GM12878 (cell line): Measurements from ENCODE around the gene ANO4. TPM values are rescaled to one million over a fixed set of nuclear protein-coding genes. Genes with fewer than 3 reads are reported as not detected.

Experiments used
- ATAC-seq: fragments of 200-7000 bp; cut with Tn5 transposase; 3 replicates; pipeline ENCODE4 v1.9.1; 2020; ENCODE audit warnings: mild to moderate bottlenecking, moderate library complexity
- BruUV-seq: library from RNA; stranded (reverse); fragments of 400-500 nt; replicated peaks from 2 replicates; lab custom pipeline; 2021; lab: Mats Ljungman, UMichigan
- CTCF ChIA-PET: fragments of 300-600 bp; sonication (Branson Sonifier 250); formaldehyde crosslinking; extraction: SDS; loops from one replicate; lab custom pipeline; 2021; ENCODE audit warnings: inconsistent platforms; lab: Yijun Ruan, JAX
- POLR2A ChIA-PET: fragments of 350-600 bp; formaldehyde crosslinking; extraction: SDS; loops from one replicate; lab custom pipeline; 2021; ENCODE audit warnings: inconsistent platforms; lab: Charles Lee
- RAD21 ChIA-PET: fragments of 300-600 bp; sonication (Branson Sonifier 250); formaldehyde crosslinking; loops from one replicate; lab custom pipeline; 2023; ENCODE audit warnings: antibody characterized with exemption; ENCODE audit not compliant: unreplicated experiment; lab: Charles Lee
- SMC1A ChIA-PET: fragments of 300-600 bp; sonication (Branson Sonifier 250); formaldehyde crosslinking; loops from one replicate; lab custom pipeline; 2023; ENCODE audit not compliant: unreplicated experiment, uncharacterized antibody; lab: Charles Lee
- DNase-seq: peaks from one replicate; pipeline ENCODE4 v3.0.0-alpha.2; 2011; ENCODE audit warnings: low read depth, low spot score
- FAIRE-seq: peaks from 3 replicates; lab custom pipeline; 2011; peaks lifted over from hg19 to GRCh38; lab: Jason Lieb, UNC
- H2AFZ ChIP-seq: 2 replicates; pipeline ENCODE4 v1.6.0; 2011; ENCODE audit warnings: low read depth, low read length, control low read depth; ENCODE audit not compliant: control insufficient read depth
- H3K27ac ChIP-seq: 2 replicates; pipeline ENCODE4 v1.5.1; 2011; ENCODE audit warnings: control low read depth; ENCODE audit not compliant: control insufficient read depth, insufficient read depth
- H3K27me3 ChIP-seq, 2 experiments: replicated peaks in 1 of 2; 2 replicates each; pipeline versions ENCODE4 v1.6.0 to v1.6.1; 2011; ENCODE audit warnings: low read length in 1 of 2; ENCODE audit not compliant: control insufficient read depth in 2 of 2, insufficient read depth in 2 of 2
- H3K36me3 ChIP-seq, 2 experiments: 2 replicates each; pipeline ENCODE4 v1.5.1; 2011; ENCODE audit warnings: low read length in 1 of 2; ENCODE audit not compliant: control insufficient read depth in 2 of 2, insufficient read depth in 2 of 2
- H3K4me1 ChIP-seq: 2 replicates; pipeline ENCODE4 v1.6.1; 2011; ENCODE audit warnings: mild to moderate bottlenecking, low read length, moderate library complexity, mixed read lengths; ENCODE audit not compliant: control insufficient read depth, insufficient read depth
- H3K4me2 ChIP-seq: 2 replicates; pipeline ENCODE4 v1.6.0; 2011; ENCODE audit warnings: control low read depth; ENCODE audit not compliant: control insufficient read depth, insufficient read depth
- H3K4me3 ChIP-seq: fragments of 200-600 bp; sonication (generic); 2 replicates; pipeline ENCODE4 v1.5.1; 2016
- H3K79me2 ChIP-seq: 2 replicates; pipeline ENCODE4 v1.6.0; 2011; ENCODE audit warnings: low read length; ENCODE audit not compliant: control insufficient read depth, insufficient read depth
- H3K9ac ChIP-seq: 2 replicates; pipeline ENCODE4 v1.8.0; 2011; ENCODE audit warnings: low read length, control low read depth, mixed read lengths; ENCODE audit not compliant: control insufficient read depth, insufficient read depth
- H3K9me3 ChIP-seq: replicated peaks from 3 replicates; pipeline ENCODE4 v1.5.1; 2011; ENCODE audit warnings: mild to moderate bottlenecking, low read length; ENCODE audit not compliant: control insufficient read depth, insufficient read depth
- H4K20me1 ChIP-seq: 2 replicates; pipeline ENCODE4 v1.6.0; 2011; ENCODE audit not compliant: control insufficient read depth, insufficient read depth
- EP300 ChIP-seq, 2 experiments: fragments of 150-350 bp in 1 of 2; IDR thresholded peaks; 2 replicates each; pipeline ENCODE4 v1.6.1; 2011 to 2012; ENCODE audit warnings: low read depth in 2 of 2, low read length in 2 of 2, borderline replicate concordance in 1 of 2, improper control_type of control experiment in 1 of 2, inconsistent platforms in 1 of 2; ENCODE audit not compliant: control insufficient read depth in 1 of 2
- FOS ChIP-seq: IDR thresholded peaks from 3 replicates; pipeline ENCODE4 v1.6.1; 2011; ENCODE audit warnings: borderline replicate concordance; ENCODE audit not compliant: insufficient read length; ENCODE audit errors: extremely low read depth
- GATAD2B ChIP-seq: fragments of 450-650 bp; conservative IDR thresholded peaks from 2 replicates; pipeline ENCODE4 v1.6.1; 2017; ENCODE audit warnings: low read depth, mild to moderate bottlenecking, moderate library complexity
- LARP7 ChIP-seq: fragments of 450-650 bp; IDR thresholded peaks from 2 replicates; pipeline ENCODE4 v1.6.1; 2017; ENCODE audit warnings: mild to moderate bottlenecking
- MYC ChIP-seq: IDR thresholded peaks from 2 replicates; pipeline ENCODE4 v1.6.1; 2011; ENCODE audit warnings: mild to moderate bottlenecking, low read length, moderate library complexity, inconsistent platforms; ENCODE audit not compliant: insufficient read depth, insufficient replicate concordance, insufficient read length, severe bottlenecking
- SKIL ChIP-seq: fragments of 450-650 bp; IDR thresholded peaks from 2 replicates; pipeline ENCODE4 v1.6.1; 2017; ENCODE audit warnings: mild to moderate bottlenecking, low read depth, inconsistent platforms; ENCODE audit not compliant: poor library complexity, severe bottlenecking
- TARDBP ChIP-seq: IDR thresholded peaks from 2 replicates; pipeline ENCODE4 v1.6.1; 2016; ENCODE audit warnings: borderline replicate concordance
- WRNIP1 ChIP-seq: IDR thresholded peaks from 2 replicates; pipeline ENCODE4 v1.6.1; 2011; ENCODE audit warnings: low read depth, low read length, improper control_type of control experiment, borderline replicate concordance
- WGBS: methylation state at CpG from one replicate; pipeline ENCODE4 v1.1.6; 2016; ENCODE audit warnings: low lambda C conversion rate; ENCODE audit not compliant: insufficient replicate concordance, insufficient coverage; ENCODE audit errors: missing lambda C conversion rate; 5-methylcytosine and 5-hydroxymethylcytosine counted together
- in situ Hi-C: fragments of 300-500 bp; cut with MboI; formaldehyde crosslinking; loops from 9 replicates; pipeline ENCODE4 v1.14.3; 2018; ENCODE audit warnings: mixed read lengths
- intact Hi-C: fragments of 100-400 bp; cut with micrococcal nuclease; formaldehyde crosslinking; loops from one replicate; pipeline ENCODE4 v1.14.2; 2022; ENCODE audit not compliant: unreplicated experiment
- polyA plus RNA-seq, 11 experiments: library from polyadenylated mRNA; depleted of rRNA in 4 of 11; unstranded in 6 of 11; stranded (reverse) in 5 of 11; fragments of >200 nt; fragmentation: Nextera tagmentation in 4 of 11; fragmentation: Illumina TruSeq in 1 of 11; extraction: Ambion mirVana in 4 of 11; extraction: Trizol in 1 of 11; gene quantifications; 1 replicate in 1 of 11; 2 replicates in 10 of 11; pipeline versions ENCODE4 v1.2.1 to v1.2.3, GENCODE V29; 2011 to 2016; ENCODE audit warnings: inconsistent platforms in 2 of 11, missing spikeins in 2 of 11, low read depth in 1 of 11
- total RNA-seq, 4 experiments: library from RNA; depleted of rRNA in 3 of 4; stranded (reverse); fragments of >200 nt in 3 of 4; fragmentation: Illumina TruSeq in 1 of 4; extraction: Trizol in 1 of 4; gene quantifications; 2 replicates each; pipeline versions ENCODE4 v1.2.1 to v1.2.3, GENCODE V29; 2013 to 2021

The ANO4 gene
- total and polyA plus RNA-seq, 10 of the 15 experiments (the other 5 are each of a cell fraction or from before 2014, with no cell fraction given), result not detected

DNA sequence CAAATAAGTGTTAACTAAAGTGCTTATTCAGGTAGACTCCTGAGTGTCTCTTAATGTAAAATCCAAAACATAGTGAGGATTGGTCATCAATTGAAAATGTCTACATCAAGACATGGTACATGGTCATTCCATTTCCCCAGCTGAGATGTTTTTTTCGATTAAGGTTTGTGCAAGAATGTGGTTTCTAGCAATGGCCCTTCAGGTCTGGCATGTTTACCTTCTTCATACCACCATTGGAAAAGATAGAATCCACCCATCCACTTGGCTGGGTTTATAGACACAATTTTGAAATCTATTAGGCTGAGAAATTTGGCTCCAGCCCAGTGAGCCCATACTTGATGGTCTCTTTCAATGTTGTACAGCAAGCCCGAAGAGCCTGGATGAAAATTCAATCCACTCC, 145.9 kb downstream of the ANO4 start:
- SMC1A ChIA-PET, result no interaction called here
- POLR2A ChIA-PET, result no interaction called here
- H2AFZ ChIP-seq, result no peak overlapping the region
- DNase-seq (no peak), ATAC-seq (no peak)
- H3K9ac ChIP-seq, result no peak overlapping the region
- CTCF ChIA-PET, result no interaction called here
- 2% methylated on average over 2 of the region's 2 CpGs for WGBS
- in situ Hi-C loops, result no loop called here
- no peaks in the 10 kb centered on the region for H3K36me3 ChIP-seq
- H3K4me1 ChIP-seq, result no peaks in the 10 kb centered on the region
- no peaks in the 10 kb centered on the region for H4K20me1 ChIP-seq
- no peak overlapping the region for H3K4me3 ChIP-seq
- no peak overlapping the region for H3K27ac ChIP-seq
- no peaks in the 10 kb centered on the region for H3K27me3 ChIP-seq
- BruUV-seq, result no TSS peak
- no peak for TF ChIP-seq FOS
- no peak for TF ChIP-seq EP300 (IDR thresholded peaks at IDR 0.05; ENCODE audit: borderline replicate concordance in 1 of 2, control insufficient read depth in 1 of 2, low read depth in 2 of 2, low read length in 2 of 2)
- TF ChIP-seq, all 136 proteins: peak for 0
- RAD21 ChIA-PET, result no interaction called here
- no peak overlapping the region for H3K4me2 ChIP-seq
- intact Hi-C loops, result no loop called here
- FAIRE-seq, result no peak
- H3K9me3 ChIP-seq, result no peaks in the 10 kb centered on the region
- no peaks in the 10 kb centered on the region for H3K79me2 ChIP-seq

GRCh38 chr12:100942984-100943749, 148.6 kb downstream of the ANO4 start:
- Histone ChIP-seq H3K9ac (no peak overlapping the region), H3K79me2 (no peaks in the 10 kb centered on the region), H3K4me3 (no peak overlapping the region), H3K36me3 (no peaks in the 10 kb centered on the region), H3K27ac (no peak overlapping the region), H2AFZ (no peak overlapping the region), H4K20me1 (no peaks in the 10 kb centered on the region), H3K27me3 (no peaks in the 10 kb centered on the region), H3K4me1 (no peaks in the 10 kb centered on the region), H3K4me2 (no peak overlapping the region), H3K9me3 (no peaks in the 10 kb centered on the region)
- DNase-seq, result no peak
- RAD21 ChIA-PET, result no interaction called here
- intact Hi-C loops (no loop called here), in situ Hi-C loops (no loop called here)
- FAIRE-seq, result no peak
- no peak for ATAC-seq
- POLR2A ChIA-PET, result no interaction called here
- BruUV-seq, result no TSS peak
- SMC1A ChIA-PET, result no interaction called here
- 70% methylated on average over 5 of the region's 5 CpGs for WGBS
- CTCF ChIA-PET, result no interaction called here
- TF ChIP-seq WRNIP1 (no peak), LARP7 (no peak), GATAD2B (no peak), TARDBP (no peak), SKIL (no peak), MYC (no peak)
